Activated CD4-positive, CD25-positive, alpha-beta regulatory T cell treated with anti-CD3 and anti-CD28 coated beads, Interleukin-2, amount 50 U/mL, for 24 hours (primary cell): ENCODE data around the gene GRWD1.
"Not testable (repeated sequence)": the region's sequence is repeated elsewhere in the genome, so short reads cannot be mapped to it uniquely, and the experiment has no call there.

Experiments
- ATAC-seq, 2 donors: fragments of 150-1000 bp; cut with Tn5 transposase; one replicate each; pipeline ENCODE4 v1.10.0; 2021; ENCODE audit warnings: mild to moderate bottlenecking in 1 of 2, moderate library complexity in 1 of 2

Gene GRWD1

DNA sequence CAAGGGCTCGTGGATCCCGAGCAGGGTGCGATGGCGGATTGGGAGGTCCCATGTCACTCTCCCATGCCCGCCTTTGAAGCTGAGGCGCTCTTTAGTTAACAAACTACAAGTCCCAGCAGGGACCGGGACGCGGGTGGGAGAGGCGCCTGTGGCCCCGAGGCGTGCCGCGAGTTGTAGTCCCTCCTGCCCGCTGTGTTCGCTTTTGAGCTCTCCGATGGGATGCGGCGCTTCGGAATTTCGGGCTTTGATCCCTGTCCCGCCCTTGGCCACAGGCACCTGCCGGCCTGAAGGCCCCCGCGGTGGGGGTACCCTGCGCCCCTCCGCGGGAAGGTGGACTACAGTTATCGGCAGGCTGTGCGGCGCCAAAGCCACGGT lies 34.4 kb downstream of the GRWD1 start:
- ATAC-seq, result peak; percentile 31 to 57

DNA sequence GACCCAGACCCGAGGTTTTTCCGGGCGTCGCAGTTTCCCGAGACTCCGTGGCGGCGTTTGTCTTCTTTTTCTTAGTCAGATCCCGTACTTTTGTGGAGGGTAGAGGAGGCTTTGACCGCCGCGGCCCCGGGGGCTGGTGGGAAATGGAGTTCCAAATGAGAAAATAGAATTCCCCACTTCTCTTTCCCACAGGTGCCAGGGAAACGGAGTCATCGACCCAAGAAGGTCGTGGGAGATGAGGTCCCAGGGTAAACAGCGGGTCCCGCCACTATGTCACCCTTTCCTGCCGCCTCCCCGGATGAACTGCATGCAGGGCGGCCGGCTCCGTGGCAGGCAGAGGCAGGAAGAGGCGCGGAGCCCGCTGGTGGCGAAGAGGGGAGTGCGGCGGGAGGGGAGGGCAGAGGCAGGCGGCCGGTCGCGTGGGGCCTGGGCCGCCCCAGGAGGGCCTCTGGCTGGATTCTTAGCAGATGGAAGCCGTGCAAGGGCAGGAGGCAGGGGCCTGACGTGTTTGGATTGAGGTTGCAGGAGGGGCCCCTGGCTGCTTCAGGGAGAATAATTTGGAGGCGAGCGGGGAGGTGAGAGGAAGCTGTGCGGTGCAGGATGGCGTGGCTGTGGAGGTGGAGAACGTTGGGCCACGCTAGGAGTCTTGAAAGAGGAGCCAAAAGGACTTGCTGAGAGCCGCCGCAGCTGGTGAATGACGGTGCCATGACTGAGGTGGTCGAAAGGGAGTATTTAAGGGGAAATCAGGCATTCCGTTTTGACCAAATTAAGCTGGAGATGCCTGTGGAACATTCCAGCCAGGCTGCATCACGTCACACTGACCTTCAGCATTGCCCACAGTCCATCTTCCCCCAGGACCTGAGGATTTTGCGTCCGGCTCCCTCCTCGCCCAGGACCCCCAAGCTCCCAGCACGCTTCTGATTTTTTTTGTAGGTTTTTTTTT lies 35.0 kb downstream of the GRWD1 start:
- ATAC-seq, result peak; percentile 77 to 79

DNA sequence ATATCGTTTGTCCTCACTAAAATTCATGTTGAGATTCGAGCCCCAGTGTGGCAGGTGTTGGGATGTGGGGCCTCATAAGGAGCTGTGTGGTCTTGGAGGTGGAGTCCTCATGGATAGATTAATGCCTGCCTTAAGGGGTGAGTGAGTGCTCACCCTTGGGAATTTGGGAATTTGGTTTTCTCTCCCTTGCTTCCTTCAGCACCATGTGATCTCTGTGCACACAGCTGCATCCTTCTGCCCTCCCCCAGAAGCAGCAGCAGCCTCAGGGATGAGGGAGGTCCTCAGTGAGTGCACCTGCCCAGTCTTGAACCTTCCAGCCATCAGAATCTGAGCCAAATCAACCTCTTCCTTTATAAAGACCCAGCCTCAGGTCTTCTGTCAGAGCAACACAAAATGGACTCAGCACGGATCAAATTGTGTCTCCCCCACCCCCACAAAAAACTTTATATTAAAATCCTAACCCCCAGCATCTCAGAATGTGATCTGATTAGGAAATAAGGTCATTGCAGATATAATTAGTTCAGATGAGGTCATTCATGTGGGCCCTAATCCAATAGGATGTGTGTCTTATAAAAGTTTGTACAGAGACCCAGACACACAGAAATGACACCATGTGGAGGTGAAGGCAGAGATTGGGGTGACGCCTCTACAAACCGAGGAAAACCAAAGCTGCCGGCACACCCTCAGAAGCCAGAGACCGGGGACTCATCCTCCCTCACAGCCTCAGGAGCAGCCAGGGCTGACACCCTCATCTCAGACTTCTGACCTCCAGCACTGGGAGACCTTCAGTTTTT lies 36.3 kb downstream of the GRWD1 start:
- ATAC-seq, result no peak

DNA sequence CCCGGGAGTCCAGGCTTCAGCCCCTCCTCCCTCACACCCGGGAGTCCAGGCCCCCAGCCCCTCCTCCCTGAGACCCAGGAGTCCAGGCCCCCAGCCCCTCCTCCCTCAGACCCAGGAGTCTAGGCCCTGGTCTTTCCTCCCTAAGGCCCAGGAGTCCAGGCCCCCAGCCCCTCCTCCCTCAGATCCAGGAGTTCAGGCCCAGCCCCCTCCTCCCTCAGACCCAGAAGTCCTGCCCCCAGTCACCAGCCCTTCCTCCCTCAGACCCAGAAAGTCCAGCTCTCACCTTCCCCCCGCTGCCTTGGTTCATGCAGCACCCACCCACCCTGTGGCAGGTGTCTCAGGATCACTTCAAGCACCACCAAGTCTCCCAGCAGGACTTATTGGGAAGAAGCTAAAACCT lies 37.5 kb downstream of the GRWD1 start:
- no peak for ATAC-seq

DNA sequence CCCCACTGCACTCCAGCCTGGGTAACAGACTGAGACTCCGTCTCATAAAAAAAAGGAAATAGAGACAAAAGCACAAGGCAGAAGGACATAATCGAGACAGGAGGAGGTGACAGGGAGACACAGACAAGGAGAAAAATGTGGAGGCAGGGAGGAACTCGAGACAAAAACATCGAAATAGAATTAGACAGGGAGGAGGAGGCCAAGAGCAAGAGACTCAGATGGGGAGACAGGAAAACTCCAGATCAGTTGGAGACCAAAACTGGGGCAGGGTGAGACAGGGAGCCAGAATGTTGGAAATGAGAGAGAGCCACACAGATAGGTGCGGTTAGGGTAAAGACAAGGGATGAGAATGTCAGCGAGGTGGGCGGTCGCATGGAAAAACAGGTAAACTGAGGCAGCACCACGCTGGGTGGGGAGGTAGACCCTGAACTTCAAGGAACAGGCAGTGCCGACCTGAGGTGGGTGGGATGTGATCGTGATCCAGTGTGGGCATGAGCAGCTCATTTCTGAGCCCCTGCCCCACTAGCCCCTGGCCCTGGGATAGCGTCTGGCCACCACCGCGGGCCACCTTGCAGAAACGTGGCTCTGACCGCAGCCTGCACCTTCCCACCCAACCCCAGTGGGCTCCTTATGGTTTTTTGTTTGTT lies 38.6 kb downstream of the GRWD1 start:
- no peak for ATAC-seq

DNA sequence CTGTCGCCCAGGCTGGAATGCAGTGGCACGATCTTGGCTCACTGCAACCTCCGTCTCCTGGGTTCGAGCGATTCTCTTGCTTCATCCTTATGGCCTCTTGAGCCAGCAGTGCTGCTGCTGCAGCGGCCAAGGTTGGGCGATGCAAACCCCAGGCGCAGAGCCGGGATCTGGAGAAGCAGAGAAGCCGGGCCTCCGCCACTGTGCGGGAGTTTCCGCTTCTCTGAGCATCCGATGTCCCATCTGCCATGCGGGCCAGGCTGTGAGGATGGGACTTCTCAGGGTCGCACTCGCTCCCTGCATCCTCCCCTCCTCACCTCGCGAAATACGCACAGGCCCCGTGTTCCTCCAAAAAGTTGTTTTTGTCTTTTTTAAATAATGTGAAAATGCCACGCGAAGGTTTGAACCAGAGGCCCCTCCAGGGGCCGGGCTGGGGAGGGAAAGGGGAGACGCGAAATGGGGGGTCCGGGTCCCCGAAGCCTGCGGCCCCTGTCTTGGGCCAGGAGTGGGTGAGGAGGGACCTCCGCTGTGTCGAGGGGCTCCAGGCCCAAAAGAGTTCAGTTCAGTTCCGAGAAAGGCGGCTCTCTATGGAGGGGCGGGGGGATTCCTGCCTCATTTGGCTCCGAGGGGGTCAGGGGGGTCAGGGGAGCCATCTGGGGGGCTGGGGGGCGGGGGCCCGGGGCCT lies 39.3 kb downstream of the GRWD1 start:
- no peak for ATAC-seq

DNA sequence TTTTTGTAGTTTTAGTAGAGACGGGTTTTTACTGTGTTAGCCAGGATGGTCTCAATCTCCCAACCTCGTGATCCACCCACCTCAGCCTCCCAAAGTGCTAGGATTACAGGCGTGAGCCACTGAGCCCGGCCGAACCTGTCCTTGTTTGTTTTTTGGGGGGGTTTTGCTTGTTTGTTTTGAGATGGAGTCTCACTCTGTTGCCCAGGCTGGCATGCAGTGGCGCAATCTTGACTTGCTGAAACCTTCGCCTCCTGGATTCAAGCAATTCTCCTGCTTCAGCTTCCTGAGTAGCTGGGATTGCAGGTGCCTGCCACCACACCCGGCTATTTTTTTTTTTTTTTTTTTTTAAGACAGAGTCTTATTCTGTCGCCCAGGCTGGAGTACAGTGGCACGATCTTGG lies 40.9 kb downstream of the GRWD1 start:
- not testable (repeated sequence) for ATAC-seq

DNA sequence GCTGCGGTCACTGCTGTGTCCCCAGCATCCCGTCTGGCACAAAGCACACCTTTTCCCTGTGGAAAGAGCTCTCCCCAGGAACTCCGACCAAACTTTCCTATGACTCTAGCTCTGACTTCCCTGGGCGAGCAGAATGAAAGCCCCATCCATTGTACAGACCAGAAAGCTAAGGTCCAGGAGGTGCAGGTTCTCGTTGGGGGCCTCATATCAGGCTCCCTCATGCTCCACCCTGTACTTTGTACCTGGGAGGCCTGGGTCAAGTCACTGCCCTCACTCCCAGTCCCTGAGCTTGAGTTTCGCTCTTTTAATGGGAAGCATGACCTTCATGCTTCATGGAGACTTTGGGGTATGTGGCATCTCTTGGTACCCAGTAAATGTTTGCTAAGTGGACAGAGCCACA lies 41.8 kb downstream of the GRWD1 start:
- ATAC-seq, result no peak

DNA sequence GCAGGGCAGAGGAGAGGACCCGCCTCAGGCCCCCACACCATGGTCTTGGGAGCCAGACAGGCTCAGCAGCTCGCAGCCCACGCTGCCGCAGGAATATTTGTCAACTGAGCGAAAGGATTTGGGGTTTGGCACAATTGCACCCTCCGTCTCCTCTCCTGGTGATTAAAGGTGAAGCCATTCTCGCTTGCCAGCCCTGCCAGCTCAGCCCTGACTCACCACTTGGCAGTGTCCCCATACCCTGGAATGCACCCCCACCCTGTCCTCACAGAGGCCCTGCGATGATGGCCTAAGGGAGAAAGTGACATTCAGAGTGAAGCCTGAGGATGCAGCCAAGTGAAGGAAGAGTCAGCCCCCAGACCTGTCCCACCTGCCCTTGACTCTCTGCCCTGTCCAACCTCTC lies 42.2 kb downstream of the GRWD1 start:
- no peak for ATAC-seq

DNA sequence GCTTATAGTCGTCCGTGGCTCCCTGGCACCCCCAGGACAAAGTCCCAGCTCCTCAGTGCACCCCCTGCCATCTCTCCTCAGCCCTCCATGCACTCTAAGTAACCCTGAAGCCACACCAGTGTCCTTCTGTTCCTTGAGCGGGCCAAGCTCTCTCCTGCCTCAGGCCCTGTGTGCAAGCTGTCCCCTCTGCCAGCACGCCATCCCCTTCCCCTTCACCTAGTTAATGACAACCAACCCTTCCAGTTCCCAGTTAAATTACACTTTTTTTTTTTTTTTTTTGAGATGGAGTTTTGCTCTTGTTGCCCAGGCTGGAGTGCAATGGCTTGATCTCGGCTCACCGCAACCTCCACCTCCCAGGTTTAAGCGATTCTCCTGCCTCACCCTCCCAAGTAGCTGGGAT lies 42.7 kb downstream of the GRWD1 start:
- not testable (repeated sequence) for ATAC-seq

DNA sequence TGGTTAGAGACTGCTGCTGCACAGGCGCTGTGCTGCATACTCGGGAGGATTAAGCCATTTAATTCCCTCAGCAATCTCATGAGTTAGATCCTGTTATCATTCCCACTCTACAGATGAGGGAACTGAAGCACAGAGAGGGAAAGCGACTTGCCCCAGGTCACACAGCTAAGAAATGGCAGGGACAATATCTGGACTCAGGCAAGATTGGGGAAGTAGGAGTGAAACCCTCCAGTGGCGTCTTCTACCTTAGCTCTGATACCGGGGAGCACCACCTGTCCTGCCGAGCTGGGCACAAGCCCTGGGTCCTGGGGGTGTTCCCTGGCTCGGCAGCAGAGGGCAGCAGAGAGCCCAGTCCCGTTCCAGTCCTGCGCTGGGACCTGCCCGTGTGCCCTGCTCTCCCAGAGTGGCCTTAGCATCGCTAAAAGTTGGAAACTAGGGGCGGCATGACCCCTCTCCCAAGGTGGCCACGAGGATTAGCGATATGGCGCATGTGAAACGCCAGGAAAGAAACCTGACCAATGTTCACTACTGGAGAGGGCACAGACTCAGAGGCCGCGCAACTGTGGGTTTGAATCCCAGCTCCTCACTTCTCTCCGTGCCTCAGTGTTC lies 43.9 kb downstream of the GRWD1 start:
- ATAC-seq, result peak; percentile 50 to 68

DNA sequence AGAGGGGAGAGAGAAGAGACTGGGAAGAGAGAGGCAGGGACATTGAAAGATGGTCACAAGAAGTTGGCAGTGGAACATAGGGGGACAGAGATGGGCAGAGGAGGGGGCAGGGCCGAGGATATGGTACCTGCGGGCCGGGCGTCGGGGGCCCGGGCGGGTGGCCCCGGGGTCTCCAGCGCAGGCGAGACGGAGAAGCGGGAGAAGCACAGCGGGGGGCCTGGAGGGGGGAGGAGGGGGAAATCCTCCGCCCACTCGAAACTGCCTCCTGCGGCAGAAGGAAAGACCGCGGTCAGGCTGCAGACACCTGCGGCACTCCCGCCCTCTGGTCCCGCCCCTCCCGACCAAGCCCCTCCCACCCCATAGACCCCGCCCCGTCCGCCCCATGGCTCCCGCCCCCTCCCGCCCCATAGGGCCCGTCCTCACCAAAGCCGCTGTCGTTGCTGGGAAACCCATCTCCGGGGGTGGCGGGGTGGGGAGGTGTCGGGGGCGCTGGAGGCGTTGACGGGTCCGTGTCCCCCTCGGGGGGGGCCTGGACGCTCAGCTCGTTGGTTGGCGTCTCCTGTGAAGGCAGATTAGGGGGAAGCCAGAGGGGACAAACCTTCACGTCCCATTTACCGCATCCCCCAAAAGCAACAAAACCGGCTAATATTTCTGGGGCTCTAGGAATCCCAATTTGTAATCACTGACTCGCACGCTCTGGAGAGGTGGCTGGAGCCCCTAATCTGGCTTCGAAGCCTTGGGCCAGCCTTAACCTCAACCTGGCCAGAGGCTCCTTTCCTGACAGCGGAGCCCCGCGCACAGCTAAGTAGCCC lies 45.4 kb downstream of the GRWD1 start:
- no peak for ATAC-seq

DNA sequence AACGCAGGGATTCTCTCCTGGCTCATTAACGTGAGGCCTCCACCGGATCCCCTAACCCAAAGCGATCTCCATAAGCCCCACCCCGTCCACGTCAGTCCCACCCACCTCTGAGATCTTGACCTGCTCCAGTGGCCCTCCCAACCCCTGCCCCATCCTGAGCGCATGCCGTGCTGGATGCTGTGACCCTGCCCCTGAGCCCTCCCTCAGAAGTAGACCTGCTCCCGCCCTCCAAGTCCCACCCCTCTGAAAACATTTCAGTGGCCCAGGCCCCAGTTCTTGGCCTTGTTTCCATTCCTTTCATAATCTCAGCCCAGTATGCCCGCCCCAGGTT lies 46.0 kb downstream of the GRWD1 start:
- no peak for ATAC-seq

DNA sequence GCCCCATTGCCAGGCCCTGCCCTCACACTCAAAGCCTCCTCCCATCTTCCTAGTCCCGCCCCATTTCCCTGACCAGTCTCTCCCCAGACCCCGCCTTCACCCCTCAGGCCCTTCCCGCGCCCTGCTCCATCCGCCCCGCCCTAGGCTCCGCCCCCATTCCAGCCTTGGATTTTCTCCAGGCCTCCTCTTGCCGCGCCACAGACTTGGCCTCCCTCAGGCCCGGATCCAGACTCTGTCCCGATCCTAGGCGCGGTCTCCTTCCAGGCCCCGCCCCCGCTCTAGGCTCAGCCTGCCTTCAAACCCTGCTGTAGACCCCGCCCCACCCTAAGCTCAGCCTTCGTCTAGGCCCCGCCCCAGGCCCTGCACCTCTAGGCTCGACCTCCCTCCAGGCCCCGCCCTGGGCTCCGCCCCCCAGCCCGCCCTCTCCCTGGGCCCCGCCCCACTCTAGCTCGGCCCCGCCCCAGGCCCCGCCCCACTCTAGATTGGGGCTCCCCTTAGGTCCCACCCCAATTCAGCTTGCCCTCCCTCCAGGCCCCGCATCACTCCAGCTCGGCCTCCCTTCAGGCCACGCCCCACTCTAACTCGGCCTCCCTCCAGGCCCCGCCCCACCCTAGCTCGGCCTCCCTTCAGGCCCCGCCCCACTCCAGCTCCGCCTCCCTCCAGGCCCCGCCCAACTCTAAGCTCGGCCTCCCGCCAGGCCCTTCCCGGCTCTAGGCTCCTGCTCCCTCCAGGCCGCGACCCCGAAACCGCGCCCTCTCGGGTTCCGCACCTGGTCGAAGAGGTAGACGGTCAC lies 47.3 kb downstream of the GRWD1 start:
- peak; percentile 61 to 68 for ATAC-seq

DNA sequence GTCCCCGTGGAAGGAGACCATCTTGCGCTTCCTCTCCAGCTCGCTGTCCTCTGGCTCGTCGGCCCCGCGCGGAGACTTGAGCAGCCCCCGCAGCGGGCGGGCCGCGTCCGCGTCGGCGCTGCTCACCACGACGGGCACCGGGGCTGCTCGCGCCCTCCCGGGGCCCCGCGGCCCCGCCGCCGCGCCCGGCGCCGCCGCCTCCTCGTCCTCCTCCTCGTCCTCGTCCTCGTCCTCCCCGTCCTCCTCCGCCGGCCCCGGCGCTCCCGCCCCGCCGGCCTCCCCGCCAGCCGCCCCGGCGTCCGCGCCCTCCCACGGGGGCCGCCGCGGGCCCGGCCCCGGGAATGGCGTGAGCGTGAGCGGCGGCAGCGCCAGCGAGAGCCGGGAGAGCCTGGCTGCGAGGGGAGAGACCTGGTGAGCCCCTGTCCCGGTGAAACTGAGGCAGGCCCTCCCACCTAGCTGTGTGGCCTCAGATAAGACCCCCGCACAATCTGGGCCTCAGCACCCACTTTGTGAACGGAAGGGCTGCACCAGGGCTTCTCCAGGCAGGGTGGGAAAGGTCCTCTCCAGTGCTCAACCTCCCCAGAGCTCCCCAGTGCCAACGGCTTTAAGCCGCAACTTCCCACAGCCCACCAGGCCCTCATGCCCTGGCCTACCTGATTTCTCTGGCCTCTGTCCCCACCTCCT lies 48.1 kb downstream of the GRWD1 start:
- peak; percentile 9 to 14 for ATAC-seq

DNA sequence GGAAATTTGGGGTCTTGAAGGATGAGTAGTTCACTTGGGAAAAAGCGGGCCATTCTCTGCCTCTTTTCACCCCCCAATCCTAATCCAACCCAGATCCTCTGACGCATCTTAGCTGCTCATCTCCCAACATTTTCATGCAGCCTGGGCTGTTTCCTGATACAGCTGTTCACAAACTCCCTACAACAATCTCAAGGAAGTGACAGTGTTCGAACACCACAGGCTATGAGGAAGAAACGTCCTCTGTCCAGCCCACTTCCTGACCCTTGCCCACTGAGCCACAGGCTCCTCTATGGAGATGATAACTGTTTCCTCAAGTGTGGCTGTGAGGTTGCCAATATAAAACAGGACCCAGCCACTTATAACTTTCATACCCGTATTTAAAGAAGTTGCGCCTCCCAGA lies 49.6 kb downstream of the GRWD1 start:
- ATAC-seq, result no peak

DNA sequence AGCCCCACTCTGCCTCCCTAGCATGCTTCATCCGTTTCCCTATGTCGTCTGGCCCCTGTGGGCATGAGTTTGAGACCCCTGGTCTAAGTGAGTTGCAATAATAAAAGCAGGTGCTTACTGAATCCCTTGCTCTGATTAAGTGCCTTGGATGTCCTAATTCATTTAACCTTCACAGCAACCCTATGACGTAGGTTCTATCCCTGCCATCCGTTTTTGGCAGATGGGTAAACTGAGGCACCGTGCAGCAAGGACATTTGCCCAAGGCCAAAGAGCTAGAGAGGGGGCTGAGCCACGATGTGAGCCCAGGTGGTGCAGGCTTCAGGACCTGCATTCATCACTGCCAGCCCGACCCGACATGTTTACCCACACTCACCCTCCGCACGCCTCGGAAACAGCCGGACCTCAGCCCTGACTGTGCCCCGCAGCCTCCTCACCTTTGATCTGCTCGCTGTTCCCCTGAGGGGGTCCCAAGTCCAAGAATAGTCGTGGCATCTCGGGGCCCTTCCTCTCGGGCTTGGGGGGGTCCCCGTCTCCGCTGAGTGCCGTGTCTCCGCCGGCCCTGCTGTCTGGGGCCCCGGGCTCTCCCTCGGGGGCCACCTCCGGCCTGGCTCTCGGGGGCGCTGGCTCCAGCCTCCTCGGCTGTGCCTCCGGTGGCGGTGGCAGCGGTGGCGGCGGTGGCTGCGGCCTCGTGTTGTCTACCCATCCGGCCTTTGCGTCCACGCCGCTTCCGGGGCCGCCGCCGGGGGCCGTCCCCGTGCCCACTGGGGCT lies 51.4 kb downstream of the GRWD1 start:
- ATAC-seq, result no peak

DNA sequence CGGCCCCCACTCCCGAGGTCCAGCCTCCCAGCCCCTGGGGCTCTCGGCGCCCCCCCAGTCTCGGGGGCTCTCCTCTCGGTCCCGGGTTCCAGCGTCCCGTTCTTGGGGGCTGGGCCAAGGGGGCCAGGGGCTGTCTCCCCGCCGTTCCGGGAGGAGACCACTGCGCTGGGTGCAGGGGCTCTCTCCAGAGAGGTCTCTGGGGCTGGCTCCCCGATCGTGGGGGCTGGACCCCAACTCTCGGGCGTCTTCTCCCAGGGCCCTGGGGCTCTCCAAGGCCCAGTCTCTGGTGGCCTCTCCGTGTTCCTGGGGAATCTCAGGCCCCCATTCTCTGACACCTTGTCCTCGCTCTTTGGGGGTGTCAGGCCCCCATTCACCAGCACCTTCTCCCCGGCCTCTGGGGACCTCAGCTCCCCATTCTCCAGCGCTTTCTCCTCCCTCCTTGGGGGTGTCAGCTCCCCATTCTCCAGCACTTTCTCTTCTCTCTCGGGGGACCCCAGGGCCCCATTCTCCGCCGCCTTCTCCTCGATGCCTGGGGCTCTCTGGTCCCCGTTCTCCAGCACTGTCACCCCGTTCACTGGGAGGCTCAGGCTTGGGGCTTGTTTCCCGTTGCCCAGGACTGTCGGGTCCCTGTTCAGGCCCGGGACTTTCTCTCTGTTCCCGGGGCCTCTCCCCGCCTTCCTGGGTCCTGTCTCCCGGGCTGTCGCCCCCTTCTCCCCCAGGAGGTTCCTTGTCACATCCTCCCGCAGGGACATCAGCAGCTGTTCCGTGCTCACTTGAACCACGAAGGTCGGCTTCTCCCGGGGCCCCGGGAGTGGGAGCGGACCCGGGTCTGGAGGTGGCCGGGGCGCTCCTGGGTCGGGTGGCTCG lies 52.2 kb downstream of the GRWD1 start:
- ATAC-seq, result no peak
